Activated CD8-positive, alpha-beta memory T cell treated with anti-CD3 and anti-CD28 coated beads, Interleukin-2, amount 10 ng/mL, durations not matched to agents 7 days and 5 days (primary cell): ENCODE measurements around the gene IPO4. TPM values are rescaled to one million over a fixed set of nuclear protein-coding genes. Genes with fewer than 3 reads are reported as not detected.

Experiments
- ATAC-seq: fragments of 150-1000 bp; cut with Tn5 transposase; one replicate; pipeline ENCODE4 v1.10.0; 2021; ENCODE audit warnings: moderate library complexity
- CTCF ChIA-PET: fragments of 350-600 bp; sonication (Branson Sonifier 250); formaldehyde crosslinking; loops from one replicate; lab custom pipeline; 2021; ENCODE audit warnings: antibody characterized with exemption; lab: Charles Lee
- DNase-seq: peaks from one replicate; pipeline ENCODE4 v3.0.0-alpha.2; 2020
- H3K27ac Mint-ChIP-seq: one replicate; pipeline ENCODE4 v1.8.0; 2021; ENCODE audit warnings: mild to moderate bottlenecking, mixed read lengths
- H3K27me3 Mint-ChIP-seq: one replicate; pipeline ENCODE4 v1.8.0; 2021; ENCODE audit warnings: mixed read lengths
- H3K36me3 Mint-ChIP-seq: one replicate; pipeline ENCODE4 v1.8.0; 2021; ENCODE audit warnings: mild to moderate bottlenecking, mixed read lengths
- H3K4me1 Mint-ChIP-seq: one replicate; pipeline ENCODE4 v1.8.0; 2021; ENCODE audit warnings: mixed read lengths
- H3K4me3 Mint-ChIP-seq: one replicate; pipeline ENCODE4 v1.8.0; 2021; ENCODE audit warnings: mild to moderate bottlenecking, moderate library complexity, mixed read lengths
- H3K9me3 Mint-ChIP-seq: one replicate; pipeline ENCODE4 v1.8.0; 2022; ENCODE audit warnings: low read depth, mixed read lengths
- total RNA-seq, 2 experiments: library from RNA; stranded (reverse); gene quantifications; one replicate each; pipeline ENCODE4 v1.2.3, GENCODE V29; 2021

The IPO4 gene
- total RNA-seq, 2 experiments from 2014 or later: 32.4 to 54.9 TPM

DNA sequence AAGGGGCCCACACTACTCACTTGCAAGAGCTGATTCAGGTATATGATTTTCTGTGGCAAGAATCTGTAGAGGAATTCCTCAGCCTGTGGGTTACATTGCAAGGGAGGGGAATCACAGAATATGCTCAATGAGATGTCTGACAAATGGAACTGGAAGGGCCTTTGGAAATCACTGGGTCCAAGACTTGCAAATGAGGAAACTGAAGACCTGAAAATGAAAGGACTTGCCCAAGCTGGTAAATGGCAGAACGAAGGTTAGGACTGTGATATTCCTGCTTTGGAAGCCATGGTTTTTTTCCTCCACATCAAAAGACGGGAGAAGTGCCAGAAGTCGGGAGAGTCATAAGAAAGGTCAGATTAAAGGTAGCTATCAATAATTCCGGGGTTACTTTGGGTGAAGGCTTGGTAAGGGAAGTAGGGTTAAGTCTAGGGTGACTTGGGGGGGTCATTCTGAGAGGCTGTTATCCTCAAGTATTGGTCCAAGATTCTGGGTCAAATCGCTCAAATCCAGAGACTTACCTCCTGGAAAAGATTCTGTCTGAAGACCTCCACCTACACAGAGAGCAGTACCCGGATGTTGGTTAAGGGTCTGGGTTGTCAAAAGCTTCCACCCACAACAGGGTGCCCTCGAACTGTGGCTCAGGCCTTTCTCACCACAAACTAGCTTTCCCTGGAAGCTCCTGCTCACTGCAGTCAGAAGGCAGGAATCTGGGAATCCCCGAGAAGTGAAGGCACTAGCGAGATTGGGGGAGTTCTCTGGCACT is 42.7 kb downstream of the IPO4 start:
- CTCF ChIA-PET: interaction anchor here (0.5 to 7.4 kb wide), 10 partner anchors 9 to 165 kb away, joined by 3 to 99 read pairs (median 5); partner anchors contain the start of genes IRF9, LTB4R, PSME1 and TINF2
- DNase-seq: no peak
- no peak for ATAC-seq

GRCh38 chr14:24145219-24145618 is 43.4 kb downstream of the IPO4 start:
- H3K4me3 Mint-ChIP-seq: peak overlapping the region; percentile 94
- H3K27me3 Mint-ChIP-seq: no peaks in the 10 kb centered on the region
- peaks cover 70% of the 10 kb centered on the region for H3K36me3 Mint-ChIP-seq
- CTCF ChIA-PET: interaction anchor here (0.5 to 7.4 kb wide), 4 partner anchors 8 to 166 kb away, joined by 3 to 99 read pairs (median 18); partner anchors contain the start of genes IRF9, LTB4R and PSME1
- peaks cover 63% of the 10 kb centered on the region for H3K4me1 Mint-ChIP-seq
- ATAC-seq: no peak
- DNase-seq: no peak
- peak overlapping the region; percentile 99 for H3K27ac Mint-ChIP-seq
- no peaks in the 10 kb centered on the region for H3K9me3 Mint-ChIP-seq

More for the DNA sequence above, 42.7 kb downstream of the IPO4 start:
- Mint-ChIP-seq H3K4me1 (peaks cover 69% of the 10 kb centered on the region), H3K27ac (peak overlapping the region; percentile 99), H3K4me3 (peak overlapping the region; percentile 94), H3K36me3 (peaks cover 70% of the 10 kb centered on the region), H3K27me3 (no peaks in the 10 kb centered on the region), H3K9me3 (no peaks in the 10 kb centered on the region)

- Mint-ChIP-seq H3K4me3 (peak overlapping the region; percentile 94), H3K9me3 (no peaks in the 10 kb centered on the region), H3K27me3 (no peaks in the 10 kb centered on the region), H3K4me1 (peaks cover 61% of the 10 kb centered on the region), H3K27ac (peak overlapping the region; percentile 64), H3K36me3 (peaks cover 69% of the 10 kb centered on the region)
- no peak for DNase-seq
- CTCF ChIA-PET: interaction anchor here (2.4 kb wide), 1 partner anchor 17 kb away, joined by 10 read pairs; the partner anchor contains the start of gene IRF9
- ATAC-seq: no peak
Observed at GRCh38 chr14:24144451-24144850, 44.2 kb downstream of the IPO4 start.

- Mint-ChIP-seq H3K4me3 (no peak overlapping the region), H3K27ac (peak overlapping the region; percentile 45), H3K27me3 (no peaks in the 10 kb centered on the region), H3K36me3 (peaks cover 69% of the 10 kb centered on the region), H3K9me3 (no peaks in the 10 kb centered on the region), H3K4me1 (peaks cover 61% of the 10 kb centered on the region)
- CTCF ChIA-PET: interaction anchor here (2.4 kb wide), 1 partner anchor 18 kb away, joined by 10 read pairs; the partner anchor contains the start of gene IRF9
- ATAC-seq: no peak
- DNase-seq: no peak
Observed at GRCh38 chr14:24143511-24143910, 45.1 kb downstream of the IPO4 start.

- Mint-ChIP-seq H3K4me3 (peak within 1 kb of the TSS; percentile 98), H3K9me3 (no peaks in the 10 kb centered on the region), H3K4me1 (peaks cover 74% of the 10 kb centered on the region), H3K27me3 (no peaks in the 10 kb centered on the region), H3K36me3 (peaks cover 78% of the 10 kb centered on the region), H3K27ac (peak within 1 kb of the TSS; percentile 91)
- CTCF ChIA-PET: interaction anchor here (0.6 to 7.3 kb wide), 16 partner anchors 9 to 188 kb away, joined by 3 to 69 read pairs (median 3); partner anchors contain the start of genes CIDEB, DHRS4, IRF9 and PCK2
- peak; percentile 91 for ATAC-seq
- DNase-seq: peak; percentile 100
Observed at GRCh38 chr14:24141097-24141880, 47.3 kb downstream of the IPO4 start, which contains the start of gene EMC9. EMC9 (minus strand) TSS chr14:24141591; CDS start chr14:24141304, 287 bp downstream.

DNA sequence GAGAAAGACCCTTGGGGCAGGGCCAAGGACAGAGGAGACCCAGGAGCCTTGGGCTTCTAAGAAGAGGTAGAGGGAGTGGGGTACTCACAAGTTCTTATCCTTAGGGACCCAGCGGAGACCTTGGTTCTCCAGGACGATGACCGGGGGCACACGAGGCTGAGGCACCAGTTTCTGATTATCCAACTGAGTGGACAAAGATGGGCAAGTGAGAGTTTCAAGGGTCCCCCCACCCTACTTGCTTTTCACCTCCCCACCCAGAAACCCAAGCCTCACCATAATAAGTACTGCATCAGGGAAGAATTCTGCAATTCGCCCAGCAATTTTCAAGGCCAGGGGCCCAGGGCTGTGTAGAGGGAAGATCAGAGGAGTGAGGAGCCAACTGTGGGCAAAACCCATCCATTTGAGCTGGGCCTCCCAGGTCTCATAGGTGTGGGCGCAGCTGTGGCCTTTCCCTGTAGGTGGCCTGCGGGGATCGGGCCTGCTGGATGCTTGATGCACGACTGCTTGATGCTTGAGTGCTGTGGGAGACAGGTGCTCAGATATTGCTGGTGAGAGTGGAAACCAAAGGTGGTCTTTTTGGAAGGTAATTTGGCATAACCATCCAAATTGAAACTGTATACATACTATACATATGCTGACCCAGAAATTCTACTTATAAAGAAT is 49.2 kb downstream of the IPO4 start:
- Mint-ChIP-seq H3K27ac (peak overlapping the region; percentile 29), H3K4me3 (peak overlapping the region; percentile 98), H3K9me3 (no peaks in the 10 kb centered on the region), H3K4me1 (peaks cover 64% of the 10 kb centered on the region), H3K36me3 (peaks cover 63% of the 10 kb centered on the region), H3K27me3 (no peaks in the 10 kb centered on the region)
- DNase-seq (peak; percentile 61), ATAC-seq (no peak)
- CTCF ChIA-PET: interaction anchor here (1.6 to 7.3 kb wide), 3 partner anchors 22 to 44 kb away, joined by 3 to 69 read pairs (median 52); partner anchors contain the start of genes DCAF11, IRF9 and NRL

DNA sequence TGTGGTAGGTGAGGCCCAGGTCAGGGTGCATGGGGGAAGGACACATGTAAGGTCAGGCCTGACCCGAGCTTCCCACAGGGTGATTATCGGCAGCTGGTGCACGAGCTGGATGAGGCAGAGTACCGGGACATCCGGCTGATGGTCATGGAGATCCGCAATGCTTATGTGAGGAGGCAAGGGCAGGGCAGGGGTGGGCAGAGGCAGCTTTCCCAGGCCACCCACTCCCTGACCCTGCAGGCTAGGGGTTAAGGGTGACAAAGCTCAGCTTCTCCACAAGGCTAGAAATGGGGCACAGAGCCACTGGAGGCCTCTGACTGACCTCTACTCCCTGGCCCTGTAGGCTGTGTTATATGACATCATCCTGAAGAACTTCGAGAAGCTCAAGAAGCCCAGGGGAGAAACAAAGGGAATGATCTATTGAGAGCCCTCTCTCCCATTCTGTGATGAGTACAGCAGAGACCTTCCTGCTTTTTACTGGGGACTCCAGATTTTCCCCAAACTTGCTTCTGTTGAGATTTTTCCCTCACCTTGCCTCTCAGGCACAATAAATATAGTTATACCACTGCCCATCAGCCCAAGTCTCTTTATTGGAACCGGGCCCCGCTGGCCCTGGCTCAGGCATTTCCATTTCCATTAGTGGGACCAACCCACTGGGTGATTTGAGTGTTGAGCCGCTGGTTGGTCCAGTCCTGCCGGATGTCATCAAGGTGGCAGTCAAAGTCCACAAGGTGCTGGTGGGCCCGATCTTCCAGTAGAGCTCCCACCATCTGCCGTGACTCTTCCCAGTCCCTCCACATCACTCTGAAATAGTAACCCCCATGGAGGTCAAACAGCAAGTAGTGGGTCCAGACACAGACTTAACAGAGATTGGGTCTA is 50.0 kb downstream of the IPO4 start:
- no peak for ATAC-seq
- no peak for DNase-seq
- peak overlapping the region; percentile 98 for H3K4me3 Mint-ChIP-seq
- H3K4me1 Mint-ChIP-seq: peaks cover 56% of the 10 kb centered on the region
- peak overlapping the region; percentile 24 for H3K27ac Mint-ChIP-seq
- no peaks in the 10 kb centered on the region for H3K9me3 Mint-ChIP-seq
- CTCF ChIA-PET: interaction anchor here (0.9 to 7.3 kb wide), 5 partner anchors 8 to 195 kb away, joined by 3 to 69 read pairs (median 33); partner anchors contain the start of genes DCAF11, IRF9, NRL and PSME2
- H3K36me3 Mint-ChIP-seq: peaks cover 57% of the 10 kb centered on the region
- no peaks in the 10 kb centered on the region for H3K27me3 Mint-ChIP-seq

DNA sequence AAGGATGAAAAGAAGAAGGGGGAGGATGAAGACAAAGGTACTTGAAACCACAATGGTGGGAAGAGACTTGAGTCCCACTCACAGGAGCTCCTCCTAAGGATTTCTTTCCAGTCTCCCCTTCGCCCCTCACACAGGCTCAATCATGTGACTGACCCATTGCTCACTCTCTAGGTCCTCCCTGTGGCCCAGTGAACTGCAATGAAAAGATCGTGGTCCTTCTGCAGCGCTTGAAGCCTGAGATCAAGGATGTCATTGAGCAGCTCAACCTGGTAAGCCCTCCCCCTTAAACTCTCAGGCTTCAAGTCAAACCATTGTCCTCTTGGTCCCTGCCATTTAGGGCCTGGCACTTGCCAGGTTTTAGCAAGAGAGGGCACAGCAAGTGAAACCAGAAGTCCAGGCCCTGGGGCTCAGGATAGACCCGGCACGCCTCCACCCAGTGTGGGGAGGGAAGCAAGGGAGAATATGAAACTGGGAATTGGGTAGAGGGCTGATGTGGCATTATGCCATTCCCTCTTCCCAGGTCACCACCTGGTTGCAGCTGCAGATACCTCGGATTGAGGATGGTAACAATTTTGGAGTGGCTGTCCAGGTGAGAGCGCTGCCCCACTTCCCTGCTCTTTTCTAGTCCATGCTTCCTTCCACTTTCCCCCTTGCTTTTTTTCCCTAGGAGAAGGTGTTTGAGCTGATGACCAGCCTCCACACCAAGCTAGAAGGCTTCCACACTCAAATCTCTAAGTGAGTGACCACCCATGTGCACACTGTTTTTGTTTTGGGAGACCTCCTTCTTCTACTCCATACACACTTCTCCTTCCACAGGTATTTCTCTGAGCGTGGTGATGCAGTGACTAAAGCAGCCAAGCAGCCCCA is 50.9 kb downstream of the IPO4 start:
- ATAC-seq (no peak), DNase-seq (no peak)
- Mint-ChIP-seq H3K9me3 (no peaks in the 10 kb centered on the region), H3K27ac (peak overlapping the region; percentile 74), H3K4me1 (peaks cover 50% of the 10 kb centered on the region), H3K36me3 (peaks cover 49% of the 10 kb centered on the region), H3K27me3 (no peaks in the 10 kb centered on the region), H3K4me3 (peak overlapping the region; percentile 91)
- CTCF ChIA-PET: interaction anchor here (0.7 to 7.3 kb wide), 9 partner anchors 9 to 196 kb away, joined by 3 to 69 read pairs (median 3); partner anchors contain the start of genes DCAF11, IRF9, NRL and PSME2

- H3K36me3 Mint-ChIP-seq: peaks cover 46% of the 10 kb centered on the region
- peak overlapping the region; percentile 91 for H3K4me3 Mint-ChIP-seq
- CTCF ChIA-PET: interaction anchor here (0.7 to 7.3 kb wide), 8 partner anchors 10 to 137 kb away, joined by 3 to 69 read pairs (median 10); partner anchors contain the start of genes DCAF11, IRF9, NRL and PSME2
- no peaks in the 10 kb centered on the region for H3K27me3 Mint-ChIP-seq
- DNase-seq (no peak), ATAC-seq (no peak)
- H3K27ac Mint-ChIP-seq: peak overlapping the region; percentile 85
- H3K4me1 Mint-ChIP-seq: peaks cover 52% of the 10 kb centered on the region
- H3K9me3 Mint-ChIP-seq: no peaks in the 10 kb centered on the region
Observed at GRCh38 chr14:24136684-24137528, 51.7 kb downstream of the IPO4 start.
